CD14-positive monocyte (primary cell): Measurements from ENCODE around the gene CD3D. TPM values are rescaled to one million over a fixed set of nuclear protein-coding genes. Genes with fewer than 3 reads are reported as not detected.

Experiments used
- DNase-seq, 3 donors: peaks; one replicate each; pipeline ENCODE4 v3.0.0-alpha.2; 2011 to 2022
- H2AFZ ChIP-seq: 2 replicates; pipeline ENCODE4 v1.6.0; 2012; ENCODE audit warnings: mild to moderate bottlenecking, low read depth, low read length, inconsistent platforms; ENCODE audit not compliant: insufficient read depth, poor library complexity, severe bottlenecking
- H3K27ac ChIP-seq, 2 donors: 1 replicate in 1 of 2; 2 replicates in 1 of 2; pipeline ENCODE4 v1.5.1; 2012 to 2013; ENCODE audit warnings: low read length in 2 of 2, control low read depth in 1 of 2, inconsistent platforms in 1 of 2, low read depth in 1 of 2, mild to moderate bottlenecking in 1 of 2
- H3K27me3 ChIP-seq, 2 donors: one replicate each; pipeline versions ENCODE4 v1.6.0 to v1.6.1; 2011 to 2013; ENCODE audit warnings: low read length in 2 of 2; ENCODE audit not compliant: control insufficient read depth in 2 of 2, insufficient read depth in 2 of 2
- H3K36me3 ChIP-seq, 2 donors: replicated peaks in 1 of 2; 1 replicate in 1 of 2; 2 replicates in 1 of 2; pipeline versions ENCODE4 v1.5.1 to v1.6.1; 2012 to 2013; ENCODE audit warnings: low read length in 2 of 2, control low read depth in 1 of 2, inconsistent platforms in 1 of 2, mild to moderate bottlenecking in 1 of 2; ENCODE audit not compliant: insufficient read depth in 2 of 2, control insufficient read depth in 1 of 2
- H3K4me1 ChIP-seq, 2 donors: 1 replicate in 1 of 2; 2 replicates in 1 of 2; pipeline versions ENCODE4 v1.5.1 to v1.6.1; 2012 to 2013; ENCODE audit warnings: low read length in 2 of 2, control low read depth in 1 of 2, inconsistent platforms in 1 of 2, mild to moderate bottlenecking in 1 of 2, moderate library complexity in 1 of 2; ENCODE audit not compliant: insufficient read depth in 2 of 2, control insufficient read depth in 1 of 2
- H3K4me2 ChIP-seq: replicated peaks from 2 replicates; pipeline ENCODE3; 2012; ENCODE audit warnings: low read length, moderate library complexity, mild to moderate bottlenecking; ENCODE audit not compliant: poor library complexity, severe bottlenecking; ENCODE audit errors: extremely low read depth
- H3K4me3 ChIP-seq, 3 experiments: fragments of 200-600 bp in 1 of 3; sonication (generic) in 1 of 3; replicated peaks in 1 of 3; 1 replicate in 2 of 3; 2 replicates in 1 of 3; pipeline ENCODE4 v1.5.1; 2011 to 2013; ENCODE audit warnings: low read length in 3 of 3, mild to moderate bottlenecking in 3 of 3, control low read depth in 2 of 3, low read depth in 2 of 3, inconsistent platforms in 1 of 3, moderate library complexity in 1 of 3
- H3K79me2 ChIP-seq: 2 replicates; pipeline ENCODE4 v1.6.0; 2012; ENCODE audit warnings: mild to moderate bottlenecking, control low read depth, inconsistent platforms, low read length, moderate library complexity; ENCODE audit not compliant: insufficient read depth
- H3K9ac ChIP-seq: 2 replicates; pipeline ENCODE4 v1.6.0; 2017; ENCODE audit warnings: low read length, mild to moderate bottlenecking; ENCODE audit not compliant: insufficient read depth, poor library complexity, severe bottlenecking
- H3K9me3 ChIP-seq, 2 donors: replicated peaks in 1 of 2; 1 replicate in 1 of 2; 2 replicates in 1 of 2; pipeline versions ENCODE4 v1.5.1 to v1.6.1; 2012 to 2013; ENCODE audit warnings: low read length in 2 of 2, control low read depth in 1 of 2; ENCODE audit not compliant: control insufficient read depth in 1 of 2, insufficient read depth in 1 of 2
- H4K20me1 ChIP-seq: 2 replicates; pipeline ENCODE4 v1.6.0; 2012; ENCODE audit warnings: mild to moderate bottlenecking, low read length, control low read depth, moderate library complexity; ENCODE audit not compliant: insufficient read depth
- H3K27ac Mint-ChIP-seq, 7 donors: one replicate each; pipeline ENCODE4 v1.8.0; 2020; ENCODE audit warnings: mild to moderate bottlenecking in 7 of 7, mixed read lengths in 7 of 7, moderate library complexity in 6 of 7, inconsistent platforms in 2 of 7
- H3K27me3 Mint-ChIP-seq, 3 donors: one replicate each; pipeline ENCODE4 v1.8.0; 2021 to 2022; ENCODE audit warnings: low read depth in 3 of 3, mild to moderate bottlenecking in 3 of 3, mixed read lengths in 3 of 3, moderate library complexity in 3 of 3, inconsistent platforms in 1 of 3
- H3K36me3 Mint-ChIP-seq, 2 donors: one replicate each; pipeline ENCODE4 v1.8.0; 2020; ENCODE audit warnings: mixed read lengths in 2 of 2, inconsistent platforms in 1 of 2, mild to moderate bottlenecking in 1 of 2
- H3K4me1 Mint-ChIP-seq: one replicate; pipeline ENCODE4 v1.8.0; 2020; ENCODE audit warnings: mild to moderate bottlenecking, mixed read lengths
- H3K4me3 Mint-ChIP-seq, 2 donors: one replicate each; pipeline ENCODE4 v1.8.0; 2020; ENCODE audit warnings: mild to moderate bottlenecking in 2 of 2, mixed read lengths in 2 of 2, moderate library complexity in 1 of 2
- H3K9me3 Mint-ChIP-seq, 7 donors: one replicate each; pipeline ENCODE4 v1.8.0; 2020 to 2022; ENCODE audit warnings: mixed read lengths in 7 of 7, mild to moderate bottlenecking in 6 of 7, moderate library complexity in 6 of 7, inconsistent platforms in 2 of 7
- CTCF ChIP-seq: fragments of 200-600 bp; IDR thresholded peaks from one replicate; pipeline ENCODE4 v1.8.0; 2022; ENCODE audit warnings: antibody characterized with exemption, mild to moderate bottlenecking
- WGBS: methylation state at CpG from one replicate; pipeline ENCODE4 v1.1.5; 2013; ENCODE audit warnings: missing lambda C conversion rate; ENCODE audit not compliant: insufficient coverage; 5-methylcytosine and 5-hydroxymethylcytosine counted together
- intact Hi-C, 2 donors: fragments of 100-400 bp; cut with micrococcal nuclease; formaldehyde crosslinking; loops; one replicate each; pipeline versions ENCODE4 v1.15.0 to v1.15.1; 2023
- polyA plus RNA-seq, 3 donors: library from polyadenylated mRNA; depleted of rRNA in 1 of 3; unstranded in 2 of 3; stranded (reverse) in 1 of 3; fragments of 300-500 nt in 2 of 3; fragments of >200 nt in 1 of 3; fragmentation: Illumina TruSeq in 2 of 3; gene quantifications; 1 replicate in 2 of 3; 2 replicates in 1 of 3; pipeline ENCODE4 v1.2.3, GENCODE V29; 2012 to 2021

Gene CD3D
- polyA plus RNA-seq, 3 donors = 2.2 to 3.1 TPM; not detected in 1

DNA sequence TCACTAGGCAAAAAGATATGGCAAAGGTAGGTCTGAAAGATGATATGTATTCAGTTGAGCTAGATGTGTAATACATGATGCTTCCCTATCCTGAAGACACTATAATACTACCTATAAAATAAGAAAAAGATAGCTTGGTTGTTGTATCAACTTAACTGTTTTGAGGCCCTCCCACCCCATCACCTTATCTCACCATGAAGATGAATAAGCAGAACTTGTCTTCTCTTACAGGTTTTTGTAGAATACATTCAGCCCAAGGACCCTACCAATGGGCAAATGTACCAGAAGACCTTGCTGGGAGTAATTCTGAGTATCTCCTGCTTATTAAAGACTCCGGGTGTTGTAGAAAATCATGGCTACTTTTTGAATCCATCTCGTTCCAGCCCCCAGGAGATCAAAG is 30.8 kb upstream of the CD3D start:
- intact Hi-C loops = no loop called here
- no peak for DNase-seq
- H2AFZ ChIP-seq = no peak overlapping the region
- H3K79me2 ChIP-seq = no peaks in the 10 kb centered on the region
- no peaks in the 10 kb centered on the region for H3K9me3 Mint-ChIP-seq
- no peak overlapping the region for H3K4me3 ChIP-seq
- no peak overlapping the region for H3K9ac ChIP-seq
- 100% methylated on average over 1 of the region's 2 CpGs for WGBS
- H3K27me3 ChIP-seq = no peaks in the 10 kb centered on the region
- no peaks in the 10 kb centered on the region for H3K4me1 ChIP-seq
- no peaks in the 10 kb centered on the region for H3K9me3 ChIP-seq
- H3K27ac ChIP-seq = no peak overlapping the region
- peaks cover 96 to 100% of the 10 kb centered on the region in 2 donors for H3K36me3 ChIP-seq
- H3K27me3 Mint-ChIP-seq = no peaks in the 10 kb centered on the region
- no peaks in the 10 kb centered on the region for H3K4me1 Mint-ChIP-seq
- peaks cover 93 to 100% of the 10 kb centered on the region in 2 donors for H3K36me3 Mint-ChIP-seq
- no peak for TF ChIP-seq CTCF
- H3K4me2 ChIP-seq = no peak overlapping the region
- H3K27ac Mint-ChIP-seq = no peak overlapping the region
- H4K20me1 ChIP-seq = peaks cover 5% of the 10 kb centered on the region
- H3K4me3 Mint-ChIP-seq = no peak overlapping the region

- DNase-seq = no peak
- no peak overlapping the region for H3K4me2 ChIP-seq
- peaks cover 8% of the 10 kb centered on the region for H4K20me1 ChIP-seq
- H3K79me2 ChIP-seq = no peaks in the 10 kb centered on the region
- H3K36me3 ChIP-seq = peaks cover 94 to 100% of the 10 kb centered on the region in 2 donors
- no peaks in the 10 kb centered on the region for H3K4me1 Mint-ChIP-seq
- intact Hi-C loops = no loop called here
- no peak overlapping the region for H3K27ac Mint-ChIP-seq
- H3K27me3 Mint-ChIP-seq = no peaks in the 10 kb centered on the region
- no peak overlapping the region for H3K27ac ChIP-seq
- H3K36me3 Mint-ChIP-seq = peaks cover 94 to 98% of the 10 kb centered on the region in 2 donors
- no peaks in the 10 kb centered on the region for H3K9me3 ChIP-seq
- H3K4me1 ChIP-seq = no peaks in the 10 kb centered on the region
- no peak overlapping the region for H3K4me3 Mint-ChIP-seq
- no peak overlapping the region for H3K4me3 ChIP-seq
- TF ChIP-seq CTCF = no peak
- no peak overlapping the region for H3K9ac ChIP-seq
- 100% methylated on average over 2 of the region's 4 CpGs for WGBS
- no peaks in the 10 kb centered on the region for H3K9me3 Mint-ChIP-seq
- H3K27me3 ChIP-seq = no peaks in the 10 kb centered on the region
- H2AFZ ChIP-seq = no peak overlapping the region
Observed at GRCh38 chr11:118370774-118371173, 28.3 kb upstream of the CD3D start.
